PC-9 (cell line): ENCODE results near the gene CCM2L. TPM values are rescaled to one million over a fixed set of nuclear protein-coding genes. Genes with fewer than 3 reads are reported as not detected.

ENCODE experiments used
- BruUV-seq: library from RNA; stranded (reverse); fragments of 400-500 nt; replicated peaks from 2 replicates; lab custom pipeline; 2021; lab: Mats Ljungman, UMichigan
- CTCF ChIA-PET: fragments of 300-600 bp; sonication (Branson Sonifier 250); formaldehyde crosslinking; loops from one replicate; lab custom pipeline; 2022; ENCODE audit warnings: antibody characterized with exemption; lab: Charles Lee
- POLR2A ChIA-PET: fragments of 300-600 bp; sonication (Branson Sonifier 250); formaldehyde crosslinking; loops from one replicate; lab custom pipeline; 2022; ENCODE audit warnings: antibody characterized with exemption; ENCODE audit not compliant: unreplicated experiment; lab: Charles Lee
- DNase-seq, 2 experiments: peaks; one replicate each; pipeline versions ENCODE4 v3.0.0 to v3.0.0-alpha.2; 2015 to 2022; ENCODE audit warnings: mixed read lengths in 1 of 2
- H2AFZ ChIP-seq: fragments of 200-600 bp; sonication (generic); 2 replicates; pipeline ENCODE4 v1.8.1; 2017; ENCODE audit warnings: antibody characterized with exemption
- H3F3A ChIP-seq: fragments of 200-600 bp; sonication (generic); 2 replicates; pipeline ENCODE4 v1.8.1; 2017; ENCODE audit warnings: antibody characterized with exemption, mild to moderate bottlenecking, low read depth; ENCODE audit not compliant: insufficient read depth
- H3K27ac ChIP-seq: fragments of 200-600 bp; sonication (generic); 2 replicates; pipeline ENCODE4 v1.6.1; 2016; ENCODE audit warnings: mixed run types
- H3K27me3 ChIP-seq: fragments of 200-600 bp; sonication (generic); 2 replicates; pipeline ENCODE4 v1.6.1; 2016; ENCODE audit warnings: low read depth, mixed run types; ENCODE audit not compliant: insufficient read depth
- H3K36me3 ChIP-seq: fragments of 200-600 bp; sonication (generic); 2 replicates; pipeline ENCODE4 v1.6.1; 2016; ENCODE audit warnings: low read depth, mixed run types
- H3K4me1 ChIP-seq: fragments of 200-600 bp; sonication (generic); replicated peaks from 2 replicates; pipeline ENCODE4 v1.6.1; 2016; ENCODE audit warnings: mixed run types; ENCODE audit not compliant: insufficient read depth
- H3K4me2 ChIP-seq: fragments of 200-600 bp; sonication (generic); 2 replicates; pipeline ENCODE4 v1.6.1; 2017; ENCODE audit warnings: mixed run types
- H3K4me3 ChIP-seq: fragments of 200-600 bp; sonication (generic); 2 replicates; pipeline ENCODE4 v1.6.1; 2016; ENCODE audit warnings: mixed run types
- H3K79me2 ChIP-seq: fragments of 200-600 bp; sonication (generic); 2 replicates; pipeline ENCODE4 v1.6.1; 2017; ENCODE audit warnings: low read depth, mixed run types
- H3K9me2 ChIP-seq: fragments of 200-600 bp; sonication (generic); 2 replicates; pipeline ENCODE4 v1.8.1; 2017; ENCODE audit warnings: mild to moderate bottlenecking; ENCODE audit not compliant: insufficient read depth
- H3K9me3 ChIP-seq: fragments of 200-600 bp; sonication (generic); 2 replicates; pipeline ENCODE4 v1.8.1; 2016; ENCODE audit warnings: low read depth; ENCODE audit not compliant: insufficient read depth
- H4K20me1 ChIP-seq: fragments of 200-600 bp; sonication (generic); 2 replicates; pipeline ENCODE4 v1.8.1; 2017; ENCODE audit not compliant: insufficient read depth
- CTCF ChIP-seq: fragments of 200-600 bp; sonication (generic); conservative IDR thresholded peaks from 2 replicates; pipeline ENCODE4 v1.6.1; 2017; ENCODE audit warnings: mixed run types, antibody characterized with exemption, mild to moderate bottlenecking, moderate library complexity
- EZH2 ChIP-seq: fragments of 200-600 bp; sonication (generic); IDR thresholded peaks from 2 replicates; pipeline ENCODE4 v1.8.0; 2017; ENCODE audit warnings: antibody characterized with exemption, low read depth
- intact Hi-C: fragments of 100-400 bp; cut with micrococcal nuclease; formaldehyde crosslinking; loops from one replicate; pipeline ENCODE4 v1.10.0; 2022; ENCODE audit not compliant: unreplicated experiment
- total RNA-seq: library from RNA; stranded (reverse); gene quantifications from 2 replicates; pipeline ENCODE4 v1.2.3, GENCODE V29; 2021

Gene CCM2L
- total RNA-seq, 1 experiment from 2014 or later = 0.31 TPM

GRCh38 chr20:32078322-32078721 is 68.1 kb downstream of the CCM2L start:
- no peaks in the 10 kb centered on the region for H4K20me1 ChIP-seq
- no peaks in the 10 kb centered on the region for H3K9me3 ChIP-seq
- H3K36me3 ChIP-seq = no peaks in the 10 kb centered on the region
- H2AFZ ChIP-seq = no peak overlapping the region
- H3K4me3 ChIP-seq = no peak overlapping the region
- DNase-seq = no peak
- H3K79me2 ChIP-seq = no peaks in the 10 kb centered on the region
- intact Hi-C loops = no loop called here
- no peak overlapping the region for H3K4me2 ChIP-seq
- no peak overlapping the region for H3K27ac ChIP-seq
- H3K9me2 ChIP-seq = no peaks in the 10 kb centered on the region
- peaks cover 49% of the 10 kb centered on the region for H3K27me3 ChIP-seq
- no peaks in the 10 kb centered on the region for H3K4me1 ChIP-seq
- POLR2A ChIA-PET = no interaction called here
- CTCF ChIA-PET = no interaction called here
- H3F3A ChIP-seq = no peaks in the 10 kb centered on the region
- BruUV-seq = no TSS peak
- TF ChIP-seq CTCF = no peak
- TF ChIP-seq EZH2 = no peak

GRCh38 chr20:32078791-32079190 is 68.6 kb downstream of the CCM2L start:
- Histone ChIP-seq H3K4me1 (no peaks in the 10 kb centered on the region), H3F3A (no peaks in the 10 kb centered on the region), H3K4me3 (no peak overlapping the region), H3K27me3 (peaks cover 52% of the 10 kb centered on the region), H3K4me2 (no peak overlapping the region), H3K79me2 (no peaks in the 10 kb centered on the region), H2AFZ (no peak overlapping the region), H3K9me2 (no peaks in the 10 kb centered on the region), H3K27ac (no peak overlapping the region), H4K20me1 (no peaks in the 10 kb centered on the region), H3K9me3 (no peaks in the 10 kb centered on the region), H3K36me3 (no peaks in the 10 kb centered on the region)
- intact Hi-C loops = no loop called here
- DNase-seq = no peak
- TF ChIP-seq EZH2 (no peak), CTCF (no peak)
- POLR2A ChIA-PET = no interaction called here
- CTCF ChIA-PET = interaction anchor here (0.9 kb wide), 1 partner anchor 9 kb away, joined by 3 read pairs; no protein-coding TSS in a partner anchor
- BruUV-seq = no TSS peak

GRCh38 chr20:32079655-32080109 is 69.4 kb downstream of the CCM2L start:
- Histone ChIP-seq H3K4me1 (no peaks in the 10 kb centered on the region), H4K20me1 (no peaks in the 10 kb centered on the region), H3K79me2 (no peaks in the 10 kb centered on the region), H3K27me3 (peaks cover 53% of the 10 kb centered on the region), H3K27ac (no peak overlapping the region), H3K4me3 (no peak overlapping the region), H3K9me2 (no peaks in the 10 kb centered on the region), H3K36me3 (no peaks in the 10 kb centered on the region), H2AFZ (no peak overlapping the region), H3F3A (no peaks in the 10 kb centered on the region), H3K4me2 (no peak overlapping the region), H3K9me3 (no peaks in the 10 kb centered on the region)
- CTCF ChIA-PET = interaction anchor here (0.9 kb wide), 1 partner anchor 8 kb away, joined by 3 read pairs; no protein-coding TSS in a partner anchor
- no TSS peak for BruUV-seq
- DNase-seq = no peak
- POLR2A ChIA-PET = no interaction called here
- intact Hi-C loops = no loop called here
- TF ChIP-seq CTCF (no peak), EZH2 (no peak)
